Astrocyte (in vitro differentiated cells and primary cell): ENCODE results near the gene BACH2. TPM values are rescaled to one million over a fixed set of nuclear protein-coding genes. Genes with fewer than 3 reads are reported as not detected.

Source experiments
- DNase-seq: peaks from one replicate; pipeline ENCODE4 v3.0.0-alpha.2; 2010; ENCODE audit warnings: low read depth
- FAIRE-seq: peaks from 2 replicates; lab custom pipeline; 2011; peaks lifted over from hg19 to GRCh38; lab: Jason Lieb, UNC
- H2AFZ ChIP-seq: 2 replicates; pipeline ENCODE4 v1.6.0; 2012; ENCODE audit warnings: low read depth, low read length, inconsistent platforms
- H3K27ac ChIP-seq: 2 replicates; pipeline ENCODE4 v1.5.1; 2011; ENCODE audit warnings: low read depth, low read length, inconsistent platforms
- H3K27me3 ChIP-seq: 2 replicates; pipeline ENCODE4 v1.6.0; 2011; ENCODE audit warnings: low read length, inconsistent platforms; ENCODE audit not compliant: insufficient read depth
- H3K36me3 ChIP-seq: 2 replicates; pipeline ENCODE4 v1.5.1; 2011; ENCODE audit warnings: low read length, inconsistent platforms; ENCODE audit not compliant: insufficient read depth
- H3K4me1 ChIP-seq: 2 replicates; pipeline ENCODE4 v1.5.1; 2011; ENCODE audit warnings: low read length, inconsistent platforms; ENCODE audit not compliant: insufficient read depth
- H3K4me2 ChIP-seq: 2 replicates; pipeline ENCODE4 v1.6.0; 2012; ENCODE audit warnings: low read length, inconsistent platforms
- H3K4me3 ChIP-seq: 2 replicates; pipeline ENCODE4 v1.5.1; 2011; ENCODE audit warnings: low read depth, mild to moderate bottlenecking, low read length, inconsistent platforms; ENCODE audit not compliant: insufficient read depth
- H3K79me2 ChIP-seq: 2 replicates; pipeline ENCODE4 v1.6.0; 2012; ENCODE audit warnings: mild to moderate bottlenecking, low read length, inconsistent platforms; ENCODE audit not compliant: insufficient read depth
- H3K9ac ChIP-seq: 2 replicates; pipeline ENCODE4 v1.6.0; 2012; ENCODE audit warnings: mild to moderate bottlenecking, low read length, inconsistent platforms
- H3K9me3 ChIP-seq: 2 replicates; pipeline ENCODE4 v1.5.1; 2012; ENCODE audit warnings: low read depth, mild to moderate bottlenecking, low read length, inconsistent platforms; ENCODE audit not compliant: insufficient read depth
- H4K20me1 ChIP-seq: 2 replicates; pipeline ENCODE4 v1.6.0; 2012; ENCODE audit warnings: low read length, inconsistent platforms; ENCODE audit not compliant: insufficient read depth
- H3K27ac Mint-ChIP-seq: one replicate; pipeline ENCODE4 v1.8.0; 2021; ENCODE audit warnings: mild to moderate bottlenecking, mixed read lengths; ENCODE audit not compliant: unreplicated experiment
- H3K27me3 Mint-ChIP-seq: one replicate; pipeline ENCODE4 v1.8.0; 2021; ENCODE audit warnings: low read depth, mixed read lengths; ENCODE audit not compliant: unreplicated experiment
- H3K36me3 Mint-ChIP-seq: one replicate; pipeline ENCODE4 v1.8.0; 2021; ENCODE audit warnings: low read depth, mixed read lengths; ENCODE audit not compliant: unreplicated experiment
- H3K4me1 Mint-ChIP-seq: one replicate; pipeline ENCODE4 v1.8.0; 2021; ENCODE audit warnings: low read depth, mixed read lengths; ENCODE audit not compliant: unreplicated experiment
- H3K4me3 Mint-ChIP-seq: one replicate; pipeline ENCODE4 v1.8.0; 2021; ENCODE audit warnings: mild to moderate bottlenecking, moderate library complexity, mixed read lengths; ENCODE audit not compliant: unreplicated experiment
- H3K9me3 Mint-ChIP-seq: one replicate; pipeline ENCODE4 v1.8.0; 2021; ENCODE audit warnings: mild to moderate bottlenecking, mixed read lengths; ENCODE audit not compliant: unreplicated experiment
- EZH2 ChIP-seq: IDR thresholded peaks from 2 replicates; pipeline ENCODE4 v1.6.1; 2012; ENCODE audit warnings: mild to moderate bottlenecking, low read length, inconsistent platforms; ENCODE audit not compliant: insufficient read depth
- total RNA-seq: library from RNA; stranded (reverse); gene quantifications from 2 replicates; pipeline ENCODE4 v1.2.1, GENCODE V29; 2021
- TF ChIP-seq, protein P1 (sequence below): IDR thresholded peaks from 2 replicates; pipeline ENCODE4 v1.5.1; 2011; ENCODE audit warnings: low read depth, mild to moderate bottlenecking, inconsistent platforms, low read length, moderate library complexity; ENCODE audit not compliant: insufficient read depth

Gene BACH2
- total RNA-seq, 1 donor from 2014 or later: 17.5 TPM

DNA sequence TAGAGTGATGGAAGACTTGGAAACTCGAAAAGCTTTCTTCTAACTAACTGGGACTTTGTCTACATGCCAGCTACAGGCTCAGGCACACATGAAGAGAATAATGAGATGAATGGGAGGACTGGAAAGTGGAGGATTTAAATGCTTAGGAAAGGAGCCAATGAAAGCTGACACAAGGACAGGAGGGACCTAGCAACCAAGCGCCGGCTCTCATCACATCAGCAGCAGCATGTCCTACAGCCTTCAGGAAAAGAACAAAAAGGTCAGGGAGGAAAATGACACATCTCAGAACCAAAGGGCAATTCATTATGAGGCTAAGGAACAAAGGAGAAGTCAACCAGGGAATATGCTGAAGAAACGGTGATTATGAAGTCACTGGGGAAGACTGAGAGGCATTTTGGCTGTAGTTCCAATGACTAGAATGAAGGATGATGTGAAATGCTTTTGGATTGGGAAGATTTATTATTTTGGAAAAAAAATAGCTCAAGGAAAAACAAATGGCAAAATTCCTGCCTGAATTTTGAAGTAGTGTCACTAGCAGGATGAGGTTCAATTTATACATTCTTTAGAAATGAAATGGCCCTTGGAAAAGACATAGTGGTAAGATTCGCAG, 5.7 kb downstream of the BACH2 start:
- Histone ChIP-seq H3K27ac (peak overlapping the region; percentile 8), H3K27me3 (peaks cover 4% of the 10 kb centered on the region), H3K4me3 (no peak overlapping the region), H3K79me2 (peaks cover 9% of the 10 kb centered on the region), H3K9me3 (peaks cover 3% of the 10 kb centered on the region), H2AFZ (no peak overlapping the region), H3K36me3 (no peaks in the 10 kb centered on the region), H3K4me1 (peaks cover 22% of the 10 kb centered on the region), H4K20me1 (no peaks in the 10 kb centered on the region), H3K4me2 (peak overlapping the region; percentile 12), H3K9ac (no peak overlapping the region)
- H3K36me3 Mint-ChIP-seq: no peaks in the 10 kb centered on the region
- DNase-seq (peak; percentile 86), FAIRE-seq (no peak)
- TF ChIP-seq, protein P1, sequence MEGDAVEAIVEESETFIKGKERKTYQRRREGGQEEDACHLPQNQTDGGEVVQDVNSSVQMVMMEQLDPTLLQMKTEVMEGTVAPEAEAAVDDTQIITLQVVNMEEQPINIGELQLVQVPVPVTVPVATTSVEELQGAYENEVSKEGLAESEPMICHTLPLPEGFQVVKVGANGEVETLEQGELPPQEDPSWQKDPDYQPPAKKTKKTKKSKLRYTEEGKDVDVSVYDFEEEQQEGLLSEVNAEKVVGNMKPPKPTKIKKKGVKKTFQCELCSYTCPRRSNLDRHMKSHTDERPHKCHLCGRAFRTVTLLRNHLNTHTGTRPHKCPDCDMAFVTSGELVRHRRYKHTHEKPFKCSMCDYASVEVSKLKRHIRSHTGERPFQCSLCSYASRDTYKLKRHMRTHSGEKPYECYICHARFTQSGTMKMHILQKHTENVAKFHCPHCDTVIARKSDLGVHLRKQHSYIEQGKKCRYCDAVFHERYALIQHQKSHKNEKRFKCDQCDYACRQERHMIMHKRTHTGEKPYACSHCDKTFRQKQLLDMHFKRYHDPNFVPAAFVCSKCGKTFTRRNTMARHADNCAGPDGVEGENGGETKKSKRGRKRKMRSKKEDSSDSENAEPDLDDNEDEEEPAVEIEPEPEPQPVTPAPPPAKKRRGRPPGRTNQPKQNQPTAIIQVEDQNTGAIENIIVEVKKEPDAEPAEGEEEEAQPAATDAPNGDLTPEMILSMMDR: no peak
- no peak for TF ChIP-seq EZH2
- no peaks in the 10 kb centered on the region for H3K27me3 Mint-ChIP-seq
- H3K9me3 Mint-ChIP-seq: no peaks in the 10 kb centered on the region
- H3K4me1 Mint-ChIP-seq: peaks cover 51% of the 10 kb centered on the region
- no peak overlapping the region for H3K4me3 Mint-ChIP-seq
- H3K27ac Mint-ChIP-seq: peak overlapping the region; percentile 3

DNA sequence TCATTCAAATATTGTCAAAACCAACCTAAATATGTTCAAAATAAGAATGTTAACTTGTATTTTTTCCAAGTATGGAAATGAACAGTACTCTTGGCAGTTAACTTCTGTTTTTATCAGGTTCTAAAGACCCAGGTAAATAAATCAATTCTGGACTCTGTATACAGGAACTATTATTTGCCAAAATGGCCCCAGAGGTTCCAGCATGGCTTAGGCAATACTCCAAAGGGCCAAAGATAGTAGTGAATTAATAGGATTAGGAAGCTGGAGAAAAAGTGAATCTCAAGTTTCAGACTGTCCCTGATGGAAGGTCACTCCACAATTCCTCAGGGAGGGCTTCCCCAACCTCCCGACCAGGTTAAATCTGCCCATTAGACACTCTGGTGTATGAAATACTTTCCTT, 6.7 kb downstream of the BACH2 start:
- H3K9me3 Mint-ChIP-seq: no peaks in the 10 kb centered on the region
- H2AFZ ChIP-seq: no peak overlapping the region
- no peaks in the 10 kb centered on the region for H3K36me3 ChIP-seq
- H3K4me1 ChIP-seq: peaks cover 24% of the 10 kb centered on the region
- FAIRE-seq (no peak), DNase-seq (no peak)
- no peak overlapping the region for H3K27ac ChIP-seq
- H3K4me1 Mint-ChIP-seq: peaks cover 60% of the 10 kb centered on the region
- H3K4me2 ChIP-seq: no peak overlapping the region
- no peak for TF ChIP-seq EZH2
- TF ChIP-seq, protein P1: no peak
- H3K4me3 ChIP-seq: no peak overlapping the region
- H3K9me3 ChIP-seq: peaks cover 3% of the 10 kb centered on the region
- H3K9ac ChIP-seq: no peak overlapping the region
- H3K4me3 Mint-ChIP-seq: no peak overlapping the region
- peaks cover 9% of the 10 kb centered on the region for H3K79me2 ChIP-seq
- H3K27me3 Mint-ChIP-seq: no peaks in the 10 kb centered on the region
- H3K27me3 ChIP-seq: peaks cover 4% of the 10 kb centered on the region
- no peaks in the 10 kb centered on the region for H3K36me3 Mint-ChIP-seq
- H3K27ac Mint-ChIP-seq: no peak overlapping the region
- H4K20me1 ChIP-seq: no peaks in the 10 kb centered on the region

DNA sequence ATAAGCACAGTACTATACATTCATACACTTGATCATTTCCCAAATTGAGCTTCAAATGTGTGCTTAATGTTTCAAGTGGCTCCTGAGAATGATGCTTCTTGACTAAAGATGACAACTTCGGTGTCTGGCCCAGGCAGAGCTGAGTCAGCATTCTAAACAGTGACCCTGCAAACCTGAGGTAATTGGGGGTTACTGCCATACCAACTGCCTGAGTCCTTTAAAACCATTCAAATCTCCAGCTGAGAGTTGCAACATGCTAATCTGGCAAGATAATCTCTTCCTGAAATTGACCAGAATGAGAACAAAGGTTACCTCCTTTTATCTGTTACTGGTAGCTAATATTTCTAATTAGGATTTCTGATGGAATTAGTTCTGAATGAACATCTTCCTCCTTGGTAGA, 8.2 kb downstream of the BACH2 start:
- Histone ChIP-seq H3K4me1 (peaks cover 27% of the 10 kb centered on the region), H2AFZ (no peak overlapping the region), H3K36me3 (no peaks in the 10 kb centered on the region), H3K9me3 (peaks cover 3% of the 10 kb centered on the region), H3K4me2 (peak overlapping the region; percentile 3), H3K4me3 (no peak overlapping the region), H3K27me3 (no peaks in the 10 kb centered on the region), H3K9ac (no peak overlapping the region), H3K27ac (no peak overlapping the region), H3K79me2 (peaks cover 6% of the 10 kb centered on the region), H4K20me1 (no peaks in the 10 kb centered on the region)
- no peak overlapping the region for H3K27ac Mint-ChIP-seq
- peak overlapping the region; percentile 41 for H3K4me3 Mint-ChIP-seq
- FAIRE-seq (no peak), DNase-seq (peak; percentile 50)
- no peaks in the 10 kb centered on the region for H3K9me3 Mint-ChIP-seq
- H3K36me3 Mint-ChIP-seq: no peaks in the 10 kb centered on the region
- H3K4me1 Mint-ChIP-seq: peaks cover 54% of the 10 kb centered on the region
- no peaks in the 10 kb centered on the region for H3K27me3 Mint-ChIP-seq
- TF ChIP-seq, protein P1: no peak
- TF ChIP-seq EZH2: no peak
